ENCODE results near the gene HCFC1. TPM values are rescaled to one million over a fixed set of nuclear protein-coding genes. Genes with fewer than 3 reads are reported as not detected.
A peak's percentile ranks its signal among the peaks of the same experiment; 100 is the strongest.

The HCFC1 gene
- total and polyA plus RNA-seq, 11 donors: 11.8 to 72.6 (median 33.8) TPM

DNA sequence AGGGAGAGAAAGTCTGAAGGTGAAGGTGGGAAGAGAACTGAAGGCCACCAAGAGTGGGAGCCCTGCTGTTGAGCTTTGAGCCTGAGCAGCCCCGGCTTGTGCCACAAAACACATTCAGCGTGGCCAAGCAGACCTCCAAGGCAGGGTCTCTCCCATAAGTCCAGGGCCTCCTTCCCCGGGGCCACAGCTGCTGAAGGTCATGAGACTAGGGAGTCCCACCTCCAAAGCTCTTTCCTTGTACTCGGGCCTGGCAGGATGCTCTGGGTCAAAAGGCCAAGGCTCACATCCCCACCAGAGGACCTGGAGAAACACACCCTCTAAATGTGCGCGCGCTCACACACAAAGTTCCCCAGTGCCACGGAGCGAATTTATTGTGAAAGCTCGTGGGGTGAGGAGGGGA, 42.0 kb downstream of the HCFC1 start:
- no peaks in the 10 kb centered on the region for H3K9me3 ChIP-seq
- DNase-seq (no peak), ATAC-seq (no peak)
- TF ChIP-seq POLR2A (IDR thresholded peaks at IDR 0.05): no peak
- TF ChIP-seq, protein P1, sequence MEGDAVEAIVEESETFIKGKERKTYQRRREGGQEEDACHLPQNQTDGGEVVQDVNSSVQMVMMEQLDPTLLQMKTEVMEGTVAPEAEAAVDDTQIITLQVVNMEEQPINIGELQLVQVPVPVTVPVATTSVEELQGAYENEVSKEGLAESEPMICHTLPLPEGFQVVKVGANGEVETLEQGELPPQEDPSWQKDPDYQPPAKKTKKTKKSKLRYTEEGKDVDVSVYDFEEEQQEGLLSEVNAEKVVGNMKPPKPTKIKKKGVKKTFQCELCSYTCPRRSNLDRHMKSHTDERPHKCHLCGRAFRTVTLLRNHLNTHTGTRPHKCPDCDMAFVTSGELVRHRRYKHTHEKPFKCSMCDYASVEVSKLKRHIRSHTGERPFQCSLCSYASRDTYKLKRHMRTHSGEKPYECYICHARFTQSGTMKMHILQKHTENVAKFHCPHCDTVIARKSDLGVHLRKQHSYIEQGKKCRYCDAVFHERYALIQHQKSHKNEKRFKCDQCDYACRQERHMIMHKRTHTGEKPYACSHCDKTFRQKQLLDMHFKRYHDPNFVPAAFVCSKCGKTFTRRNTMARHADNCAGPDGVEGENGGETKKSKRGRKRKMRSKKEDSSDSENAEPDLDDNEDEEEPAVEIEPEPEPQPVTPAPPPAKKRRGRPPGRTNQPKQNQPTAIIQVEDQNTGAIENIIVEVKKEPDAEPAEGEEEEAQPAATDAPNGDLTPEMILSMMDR (IDR thresholded peaks at IDR 0.05): no peak
- H3K4me1 ChIP-seq: peaks cover 0 to 61% (median 21%) of the 10 kb centered on the region in 12 donors
- peak overlapping the region in 11 of 12 donors; percentile 32 to 100 (median 75) for H3K27ac ChIP-seq
- WGBS, 4 donors: 70 to 79% (median 78%) methylated on average over 7 to 10 of the region's 10 CpGs
- H3K27me3 ChIP-seq: peaks cover 0 to 12% (median 0%) of the 10 kb centered on the region in 9 donors
- peak overlapping the region in 2 of 12 donors; percentile 3 to 26 for H3K4me3 ChIP-seq
- intact Hi-C loops (cut with DNase I): loop anchor here in 5 of 10 donors (2.0 to 10.0 kb wide), 5 partner anchors 17 to 205 kb away; partner anchors contain the start of genes IDH3G (in 3 of the 5), SSR4 (in 3 of the 5), ABCD1 (in 1 of the 5) and BCAP31 (in 1 of the 5)
- H3K36me3 ChIP-seq: peaks cover 0 to 41% (median 19%) of the 10 kb centered on the region in 9 donors

DNA sequence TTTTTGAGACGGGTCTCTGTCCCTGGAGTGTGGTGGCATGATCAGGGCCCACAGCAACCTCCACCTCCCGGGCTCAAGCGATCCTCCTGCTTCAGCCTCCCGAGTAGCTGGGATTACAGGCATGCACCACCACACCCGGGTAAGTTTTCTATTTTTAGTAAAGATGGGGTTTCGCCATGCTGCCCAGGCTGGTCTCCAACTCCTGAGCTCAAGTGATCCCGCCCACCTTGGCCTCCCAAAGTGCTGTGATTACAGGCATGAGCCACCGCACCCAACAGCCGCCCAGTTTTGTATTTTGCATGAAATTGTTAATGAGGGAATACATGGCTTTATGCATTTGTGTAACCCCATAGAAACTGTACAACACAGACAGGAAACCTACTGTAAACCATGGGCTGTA, 42.8 kb downstream of the HCFC1 start:
- intact Hi-C loops (cut with DNase I): loop anchor here in 5 of 10 donors (1.0 to 10.0 kb wide), 6 partner anchors 18 to 204 kb away; partner anchors contain the start of genes IDH3G (in 3 of the 5), SSR4 (in 3 of the 5), ABCD1 (in 1 of the 5) and BCAP31 (in 1 of the 5)
- ATAC-seq (no peak), DNase-seq (no peak)
- peak overlapping the region; percentile 16 to 100 (median 76) for H3K27ac ChIP-seq
- H3K4me1 ChIP-seq: peaks cover 0 to 58% (median 21%) of the 10 kb centered on the region in 12 donors
- WGBS, 4 donors: 43 to 65% (median 53%) methylated on average over 9 of the region's 9 CpGs
- TF ChIP-seq, protein P1 (IDR thresholded peaks at IDR 0.05): no peak
- no peak for TF ChIP-seq POLR2A (IDR thresholded peaks at IDR 0.05)
- peaks cover 0 to 41% (median 19%) of the 10 kb centered on the region in 9 donors for H3K36me3 ChIP-seq
- H3K27me3 ChIP-seq: peaks cover 0 to 12% (median 0%) of the 10 kb centered on the region in 9 donors
- peak overlapping the region in 9 of 12 donors; percentile 1 to 70 (median 45) for H3K4me3 ChIP-seq
- no peaks in the 10 kb centered on the region for H3K9me3 ChIP-seq

DNA sequence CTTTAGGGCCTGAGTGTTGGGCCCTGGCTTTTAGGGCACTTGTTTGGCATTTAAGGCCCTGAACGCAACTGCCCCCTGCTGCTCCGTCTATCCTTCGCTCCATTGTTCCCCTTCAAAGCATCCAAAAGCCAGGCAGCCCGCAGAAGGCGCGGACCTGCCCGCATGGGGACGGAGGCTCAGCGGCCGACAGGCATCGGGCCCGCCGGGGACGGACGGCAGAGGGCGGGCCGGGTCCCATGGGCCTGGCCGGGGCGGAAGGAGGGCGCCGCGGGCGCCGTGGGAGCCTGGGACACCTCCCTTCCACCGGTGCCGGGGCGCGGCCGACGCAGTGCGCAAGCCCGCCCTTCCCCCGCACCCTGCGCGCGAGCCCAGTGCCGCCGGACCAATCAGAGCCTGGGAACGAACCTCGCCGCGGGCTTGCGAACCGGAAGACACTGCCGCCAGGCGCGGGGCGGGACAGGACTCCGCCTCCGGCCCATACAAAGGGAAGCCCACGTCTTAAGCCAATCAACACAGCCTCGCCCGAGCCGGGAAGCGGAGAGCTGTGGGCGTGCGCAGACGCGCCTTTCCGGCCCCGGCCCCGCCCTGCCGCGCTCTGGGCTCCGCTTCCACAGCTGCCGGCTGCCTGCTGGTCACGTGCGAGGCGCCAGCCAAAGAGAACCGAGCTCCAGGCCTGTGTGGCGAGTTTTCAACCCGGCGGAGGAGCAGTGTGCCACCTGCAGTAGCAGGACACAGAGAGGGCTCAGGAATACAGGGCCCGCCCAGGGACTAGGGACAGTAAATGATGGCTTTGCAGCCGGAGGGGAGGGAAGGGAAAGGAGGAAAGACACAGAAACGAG, 43.5 kb downstream of the HCFC1 start:
- Histone ChIP-seq H3K27me3 (peaks cover 0 to 15% (median 0%) of the 10 kb centered on the region in 9 donors), H3K9me3 (no peaks in the 10 kb centered on the region), H3K4me3 (peak overlapping the region; percentile 22 to 82 (median 62)), H3K36me3 (peaks cover 0 to 38% (median 19%) of the 10 kb centered on the region in 9 donors), H3K27ac (peak overlapping the region; percentile 92 to 100 (median 96)), H3K4me1 (peaks cover 0 to 58% (median 22%) of the 10 kb centered on the region in 12 donors)
- WGBS, 4 donors: 0 to 19% (median 8%) methylated on average over 49 to 76 of the region's 76 CpGs
- DNase-seq (peak; percentile 94 to 98 (median 97)), ATAC-seq (peak; percentile 93 to 97 (median 94))
- peak in 1 of 2 donors; percentile 78 for TF ChIP-seq POLR2A (IDR thresholded peaks at IDR 0.05)
- TF ChIP-seq, protein P1 (IDR thresholded peaks at IDR 0.05): peak in 8 of 12 donors; percentile 13 to 45 (median 22)
- intact Hi-C loops (cut with DNase I): loop anchor here in 5 of 10 donors (1.0 to 10.0 kb wide), 6 partner anchors 19 to 203 kb away; partner anchors contain the start of genes IDH3G (in 3 of the 5), SSR4 (in 3 of the 5), ABCD1 (in 1 of the 5) and BCAP31 (in 1 of the 5)

DNA sequence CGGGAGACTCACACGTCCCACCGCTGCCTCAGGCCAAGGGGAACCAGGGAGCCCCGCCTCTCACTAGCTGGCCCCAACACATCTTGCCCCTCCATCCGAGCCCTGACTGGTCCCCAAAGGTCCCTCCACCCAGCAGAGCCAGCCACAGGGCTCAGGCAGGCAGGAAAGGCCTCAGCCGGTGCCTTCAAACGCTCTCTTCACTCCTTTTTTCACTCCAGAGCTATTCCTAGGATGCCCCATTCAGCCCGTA, 44.0 kb downstream of the HCFC1 start:
- H3K27ac ChIP-seq: peak overlapping the region; percentile 92 to 100 (median 96)
- intact Hi-C loops (cut with DNase I): loop anchor here in 4 of 10 donors (5.0 to 10.0 kb wide), 3 partner anchors 133 to 203 kb away; partner anchors contain the start of genes IDH3G (in 3 of the 4), SSR4 (in 3 of the 4), ABCD1 (in 1 of the 4) and BCAP31 (in 1 of the 4)
- ATAC-seq (no peak), DNase-seq (no peak)
- H3K27me3 ChIP-seq: peaks cover 0 to 17% (median 0%) of the 10 kb centered on the region in 9 donors
- H3K4me1 ChIP-seq: peaks cover 0 to 60% (median 24%) of the 10 kb centered on the region in 12 donors
- 0 to 24% (median 7%) methylated on average over 6 to 8 of the region's 8 CpGs for WGBS, 4 donors
- H3K9me3 ChIP-seq: no peaks in the 10 kb centered on the region
- H3K4me3 ChIP-seq: peak overlapping the region; percentile 22 to 82 (median 62)
- no peak for TF ChIP-seq POLR2A (IDR thresholded peaks at IDR 0.05)
- TF ChIP-seq, protein P1 (IDR thresholded peaks at IDR 0.05): no peak
- H3K36me3 ChIP-seq: peaks cover 0 to 32% (median 13%) of the 10 kb centered on the region in 9 donors
